ENCODE data around the gene NR3C1.

NR3C1 gene

DNA sequence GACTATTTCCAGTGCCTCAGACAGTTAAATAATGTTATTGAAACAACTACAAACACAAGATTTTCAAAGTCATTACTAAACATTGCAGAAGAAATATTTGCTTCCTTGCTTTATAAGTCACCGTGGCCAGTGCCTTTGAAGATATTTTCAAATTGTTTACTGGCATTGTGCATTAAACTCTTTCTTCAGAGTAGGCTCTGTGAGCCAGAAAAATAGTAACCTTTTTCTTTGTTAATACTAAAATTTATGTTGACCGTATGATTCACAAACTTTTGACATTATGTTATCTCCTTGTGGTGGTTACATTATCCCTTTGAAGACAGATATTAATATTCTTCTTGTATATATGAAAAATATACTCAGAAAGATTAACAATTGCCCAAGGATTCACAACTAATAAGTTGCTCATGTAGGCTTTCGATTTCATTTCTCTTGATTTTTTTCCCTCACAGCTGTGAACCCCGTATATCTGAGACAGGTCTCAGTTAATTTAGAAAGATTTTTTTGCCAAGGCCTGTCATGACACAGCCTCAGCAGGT is 140.1 kb downstream of the NR3C1 start:
- no peak for FAIRE-seq

GRCh38 chr5:143262393-143263174 is 140.9 kb downstream of the NR3C1 start:
- FAIRE-seq (no peak), DNase-seq (ENCODE audit: low spot score) (no peak)

More for the DNA sequence above, 140.1 kb downstream of the NR3C1 start:
- no peak for DNase-seq (ENCODE audit: low spot score)

DNA sequence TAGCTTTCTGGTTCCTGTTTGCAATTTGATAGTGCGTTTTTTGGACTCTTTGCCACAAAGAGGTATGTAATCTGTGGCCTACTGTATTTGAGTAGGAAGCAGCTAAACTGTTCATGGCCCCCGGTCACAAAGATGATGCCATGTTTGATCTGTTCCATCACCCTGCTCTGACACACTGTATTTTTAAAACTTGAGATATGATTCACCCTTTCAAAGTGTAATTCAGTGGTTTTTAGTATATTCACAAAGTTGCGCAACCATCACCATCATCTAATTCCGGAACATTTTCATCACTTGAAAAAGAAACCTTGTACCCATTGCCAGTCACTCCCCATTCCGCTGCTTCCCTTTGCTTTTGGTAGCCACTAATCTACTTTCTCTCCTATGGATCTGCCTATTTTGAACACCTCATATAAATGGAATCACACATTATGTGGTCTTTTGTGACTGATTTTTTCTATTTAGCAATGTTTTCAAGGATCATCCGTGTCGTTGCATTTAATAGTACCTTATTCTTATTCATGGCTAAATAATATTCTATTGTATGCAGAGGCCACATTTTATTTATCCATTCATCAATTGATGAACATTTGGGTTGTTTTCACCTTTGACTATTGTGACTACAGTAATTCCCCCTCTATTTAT is 141.6 kb downstream of the NR3C1 start:
- DNase-seq (ENCODE audit: low spot score) (no peak), FAIRE-seq (no peak)

DNA sequence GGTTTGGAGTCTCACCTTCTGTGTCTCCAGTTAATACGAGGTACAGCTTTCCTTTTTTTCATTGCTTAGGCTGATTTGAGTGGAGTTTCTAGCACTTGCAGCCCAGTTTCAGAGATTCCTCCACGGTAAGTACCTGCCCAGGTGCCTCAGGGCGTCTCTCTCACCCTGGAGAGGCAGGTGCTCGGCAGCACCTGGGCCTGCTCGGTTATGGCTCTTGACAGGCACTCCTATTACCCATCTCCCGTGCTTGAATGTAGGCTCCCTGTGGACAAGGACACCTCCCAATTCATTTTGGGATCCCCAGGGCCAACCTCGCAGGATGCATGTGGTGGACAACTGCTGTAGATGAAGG is 144.3 kb downstream of the NR3C1 start:
- DNase-seq (ENCODE audit: low spot score) (no peak), FAIRE-seq (no peak)

DNA sequence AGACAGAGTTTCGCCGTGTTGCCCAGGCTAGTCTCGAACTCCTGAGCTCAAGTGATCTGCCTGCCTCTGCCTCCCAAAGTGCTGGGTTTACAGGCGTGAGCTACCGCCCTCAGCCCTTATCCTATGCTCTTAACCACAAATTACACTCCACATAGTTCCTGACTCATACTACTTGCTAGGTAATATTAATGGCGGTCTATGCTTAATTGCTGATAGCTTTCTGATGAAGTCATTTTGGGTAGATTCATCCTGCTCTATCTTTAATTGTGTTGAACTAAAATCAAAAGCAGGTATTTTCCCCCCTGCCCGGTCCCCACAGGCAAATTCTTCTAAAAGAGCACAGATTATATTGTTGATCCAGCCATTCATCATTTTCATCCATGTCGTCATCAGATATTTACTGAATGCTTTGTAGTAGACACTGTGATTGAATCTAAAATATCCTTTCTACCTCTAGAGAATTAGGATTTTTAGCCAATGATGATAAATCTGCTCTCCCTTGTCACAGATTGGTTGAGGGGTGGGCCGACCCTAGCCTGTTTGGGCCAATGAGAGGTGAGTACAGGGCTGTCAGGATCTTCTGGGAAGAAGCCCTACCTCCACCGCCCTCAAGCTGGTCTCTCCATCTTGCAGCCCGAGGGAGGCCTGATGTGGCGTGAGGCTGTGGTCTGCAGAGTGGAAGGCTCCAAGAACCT is 144.8 kb downstream of the NR3C1 start:
- no peak for DNase-seq (ENCODE audit: low spot score)
- FAIRE-seq, result no peak

GRCh38 chr5:143254819-143255218 is 148.7 kb downstream of the NR3C1 start:
- DNase-seq (ENCODE audit: low spot score) (no peak), FAIRE-seq (no peak)

DNA sequence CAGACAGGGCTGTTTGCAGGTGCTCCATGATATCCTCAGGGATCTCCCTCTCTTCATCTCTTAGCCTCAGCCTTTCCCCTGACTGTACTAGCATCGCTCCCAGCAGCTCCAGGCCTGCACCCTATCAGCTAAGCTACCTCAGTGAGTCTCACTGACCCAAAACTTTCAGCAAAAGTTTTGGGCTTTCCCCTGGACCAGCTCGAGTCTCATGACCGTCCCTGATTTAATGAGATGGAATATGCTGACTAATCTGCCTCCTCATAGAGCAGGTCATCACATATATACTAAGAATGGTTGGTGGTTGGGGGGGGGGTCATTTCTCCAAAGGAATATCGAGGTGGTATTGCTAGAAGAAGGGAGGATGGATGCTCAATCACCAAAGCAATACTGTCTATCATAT is 151.5 kb downstream of the NR3C1 start:
- DNase-seq (ENCODE audit: low spot score) (no peak), FAIRE-seq (no peak)

DNA sequence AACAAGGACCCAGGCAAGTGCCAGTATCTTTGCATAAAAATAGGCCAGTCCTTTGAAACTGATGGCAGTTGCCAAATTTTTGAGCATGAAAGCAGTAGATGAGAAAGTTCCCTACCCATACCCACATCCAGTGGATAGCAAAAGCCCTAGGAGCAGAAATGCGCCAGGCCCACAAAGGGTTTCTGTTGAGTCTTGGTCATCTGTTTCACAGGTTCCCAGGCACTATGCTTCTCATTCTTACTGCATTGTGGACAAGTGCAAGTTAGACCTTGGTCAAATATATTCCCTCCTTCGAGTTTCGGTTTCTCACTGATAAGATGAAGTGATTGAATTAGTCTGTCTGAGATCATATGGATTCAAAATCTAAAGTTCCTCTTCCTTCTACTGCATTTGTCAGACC is 152.3 kb downstream of the NR3C1 start:
- FAIRE-seq, result no peak
- DNase-seq (ENCODE audit: low spot score), result no peak

DNA sequence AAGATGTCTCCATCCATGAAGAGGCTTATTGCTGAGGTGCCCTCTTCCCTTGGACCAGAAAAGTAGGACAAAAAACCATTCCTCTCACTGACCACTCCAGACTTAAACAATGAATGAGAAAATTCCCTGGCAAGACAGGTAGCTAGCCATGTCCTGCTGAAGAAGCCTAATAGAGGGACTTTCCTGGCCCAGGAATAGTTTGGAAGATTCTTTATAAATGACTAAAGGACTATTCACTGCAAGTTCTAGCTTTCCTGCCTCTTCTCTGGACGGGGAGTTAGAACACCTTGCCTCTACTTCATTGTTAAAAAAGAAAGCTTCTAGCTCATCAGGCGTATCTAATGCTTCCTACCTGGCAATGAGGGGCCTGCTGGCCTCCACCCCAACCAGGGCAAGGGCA is 153.6 kb downstream of the NR3C1 start:
- DNase-seq (ENCODE audit: low spot score) (no peak), FAIRE-seq (no peak)

GRCh38 chr5:143248822-143249579 is 154.5 kb downstream of the NR3C1 start:
- no peak for FAIRE-seq

DNA sequence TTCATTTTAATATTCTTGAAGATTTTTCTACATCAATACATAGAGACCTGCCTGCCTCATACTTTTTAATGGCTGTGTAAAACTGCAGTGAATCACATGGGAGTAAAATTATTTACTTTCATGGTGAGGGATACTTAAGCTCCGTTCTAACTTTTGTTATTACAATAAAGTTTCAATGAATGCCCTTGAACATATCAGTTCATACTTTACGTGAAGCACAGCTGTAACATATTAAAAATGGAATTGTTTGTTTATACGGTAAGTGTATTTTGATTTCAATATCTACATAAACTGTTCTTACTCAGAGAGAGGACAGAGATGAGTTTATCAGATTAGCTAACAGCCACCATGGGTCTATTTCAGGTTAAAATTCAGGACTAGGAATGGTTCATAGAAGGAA is 155.1 kb downstream of the NR3C1 start:
- no peak for FAIRE-seq
- DNase-seq (ENCODE audit: low spot score), result no peak

More at GRCh38 chr5:143248822-143249579, 154.5 kb downstream of the NR3C1 start:
- peak; percentile 41 for DNase-seq (ENCODE audit: low spot score)

GRCh38 chr5:143247134-143247815 is 156.2 kb downstream of the NR3C1 start:
- no peak for DNase-seq (ENCODE audit: low spot score)
- peak; percentile 72 for FAIRE-seq

GRCh38 chr5:143245929-143246561 is 157.4 kb downstream of the NR3C1 start:
- DNase-seq (ENCODE audit: low spot score) (peak; percentile 84), FAIRE-seq (no peak)

- FAIRE-seq (no peak), DNase-seq (ENCODE audit: low spot score) (no peak)
These were observed 158.5 kb downstream of the NR3C1 start for GRCh38 chr5:143244990-143245389.

GRCh38 chr5:143244000-143244736 is 159.3 kb downstream of the NR3C1 start:
- peak; percentile 66 for FAIRE-seq
- peak; percentile 68 for DNase-seq (ENCODE audit: low spot score)

DNA sequence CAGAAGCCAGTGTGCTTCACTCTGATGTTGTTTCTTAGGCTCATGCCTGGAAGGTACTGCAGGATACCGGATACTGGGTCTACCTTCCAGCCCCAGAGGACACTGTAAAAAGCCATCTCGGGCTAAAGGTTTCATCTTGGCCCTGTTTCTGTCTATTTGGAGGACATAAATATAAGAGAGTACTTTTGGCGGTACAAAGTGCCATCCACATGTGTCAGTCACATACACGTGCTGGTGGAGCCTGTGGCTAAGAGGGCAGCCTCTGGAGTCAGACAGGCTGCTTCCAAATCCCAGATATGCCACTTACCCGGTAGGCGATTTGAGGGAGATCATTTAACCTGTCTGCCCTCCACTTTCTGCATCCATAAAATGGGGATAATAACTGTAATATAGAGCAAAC is 160.4 kb downstream of the NR3C1 start:
- FAIRE-seq (no peak), DNase-seq (ENCODE audit: low spot score) (no peak)

DNA sequence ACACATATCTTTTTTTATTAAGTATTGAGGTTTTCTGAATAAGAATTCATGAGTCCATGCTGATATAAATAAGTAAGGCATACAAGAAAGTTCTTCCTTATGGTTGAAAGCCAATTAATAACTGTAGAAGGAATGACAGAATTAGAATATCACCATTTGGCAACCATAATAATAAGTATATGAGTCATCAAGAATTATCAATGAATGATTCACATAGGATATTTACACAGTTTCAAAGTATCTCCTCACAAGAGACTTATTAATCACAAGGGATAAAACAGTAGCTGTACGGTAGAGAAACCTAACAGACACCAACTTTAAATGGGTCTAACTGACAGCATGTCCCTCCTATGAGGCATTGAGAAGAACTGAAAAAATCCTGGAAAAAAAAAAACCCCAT is 161.6 kb downstream of the NR3C1 start:
- FAIRE-seq (no peak), DNase-seq (ENCODE audit: low spot score) (no peak)

GRCh38 chr5:143239882-143240518 is 163.5 kb downstream of the NR3C1 start:
- DNase-seq (ENCODE audit: low spot score) (no peak), FAIRE-seq (no peak)

DNA sequence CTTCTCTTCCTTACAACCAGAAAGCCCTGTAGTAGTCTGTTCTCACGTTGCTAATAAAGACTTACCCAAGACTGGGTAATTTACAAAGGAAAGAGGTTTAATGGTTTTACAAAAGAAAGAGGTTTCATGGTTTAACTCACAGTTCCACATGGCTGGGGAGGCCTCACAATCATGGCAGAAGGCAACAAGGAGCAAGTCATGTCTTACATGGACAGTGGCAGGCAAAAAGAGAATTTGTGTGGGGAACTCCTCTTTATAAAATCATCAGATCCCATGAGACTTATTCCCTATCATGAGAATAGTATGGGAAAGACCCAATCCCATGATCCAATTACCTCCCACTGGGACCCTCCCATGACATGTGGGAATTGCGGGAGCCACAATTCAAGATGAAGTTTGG is 164.9 kb downstream of the NR3C1 start:
- DNase-seq (ENCODE audit: low spot score) (no peak), FAIRE-seq (no peak)

Data from urothelium cell line (cell line).